Measurements from ENCODE around the gene PPP1R1A.
A peak's percentile ranks its signal among the peaks of the same experiment; 100 is the strongest.

The PPP1R1A gene

GRCh38 chr12:54571193-54572188 is 17.0 kb downstream of the PPP1R1A start:
- DNase-seq (ENCODE audit: low spot score): no peak

- no peak for DNase-seq (ENCODE audit: low spot score)
Observed at GRCh38 chr12:54569995-54570528, 18.4 kb downstream of the PPP1R1A start.

GRCh38 chr12:54569072-54569471 is 19.4 kb downstream of the PPP1R1A start:
- DNase-seq (ENCODE audit: low spot score): no peak

- no peak for DNase-seq (ENCODE audit: low spot score)
Observed at GRCh38 chr12:54566792-54567191, 21.7 kb downstream of the PPP1R1A start.

- DNase-seq (ENCODE audit: low spot score): no peak
Observed at GRCh38 chr12:54565986-54566544, 22.4 kb downstream of the PPP1R1A start.

- no peak for DNase-seq (ENCODE audit: low spot score)
Observed at GRCh38 chr12:54565310-54565985, 23.0 kb downstream of the PPP1R1A start.

- DNase-seq (ENCODE audit: low spot score): no peak
Observed at GRCh38 chr12:54564768-54565167, 23.7 kb downstream of the PPP1R1A start.

GRCh38 chr12:54563787-54564186 is 24.7 kb downstream of the PPP1R1A start:
- DNase-seq (ENCODE audit: low spot score): no peak

GRCh38 chr12:54562750-54563356 is 25.6 kb downstream of the PPP1R1A start:
- no peak for DNase-seq (ENCODE audit: low spot score)

- peak; percentile 53 for DNase-seq (ENCODE audit: low spot score)
Observed at GRCh38 chr12:54561164-54561563, 27.3 kb downstream of the PPP1R1A start.

- peak; percentile 97 for DNase-seq (ENCODE audit: low spot score)
Observed at GRCh38 chr12:54560374-54560858, 28.0 kb downstream of the PPP1R1A start.

- no peak for DNase-seq (ENCODE audit: low spot score)
Observed at GRCh38 chr12:54558759-54559158, 29.7 kb downstream of the PPP1R1A start.

- DNase-seq (ENCODE audit: low spot score): peak; percentile 29
Observed at GRCh38 chr12:54558311-54558710, 30.1 kb downstream of the PPP1R1A start.

- no peak for DNase-seq (ENCODE audit: low spot score)
Observed at GRCh38 chr12:54555670-54556257, 32.7 kb downstream of the PPP1R1A start.

GRCh38 chr12:54549774-54550451 is 38.5 kb downstream of the PPP1R1A start:
- no peak for DNase-seq (ENCODE audit: low spot score)

- no peak for DNase-seq (ENCODE audit: low spot score)
Observed at GRCh38 chr12:54546511-54546910, 41.9 kb downstream of the PPP1R1A start.

GRCh38 chr12:54544743-54545142 is 43.7 kb downstream of the PPP1R1A start:
- DNase-seq (ENCODE audit: low spot score): no peak

GRCh38 chr12:54543526-54543925 is 44.9 kb downstream of the PPP1R1A start:
- DNase-seq (ENCODE audit: low spot score): no peak

GRCh38 chr12:54541751-54542290 is 46.6 kb downstream of the PPP1R1A start:
- DNase-seq (ENCODE audit: low spot score): no peak

GRCh38 chr12:54538136-54538700 is 50.2 kb downstream of the PPP1R1A start:
- no peak for DNase-seq (ENCODE audit: low spot score)
